HG02970 (cell line): ENCODE results near the gene AKAP17A.

ENCODE experiments used
- ATAC-seq: cut with Tn5 transposase; IDR thresholded peaks from one replicate; pipeline ENCODE4 v1.9.1; 2021; ENCODE audit warnings: mild to moderate bottlenecking, moderate library complexity, moderate number of reproducible peaks; ENCODE audit not compliant: unreplicated experiment, low FRiP score

The AKAP17A gene

GRCh38 chrX:1581132-1581531 lies 10.3 kb upstream of the AKAP17A start:
- ATAC-seq, result no peak

- ATAC-seq, result no peak
These were observed 8.5 kb upstream of the AKAP17A start for GRCh38 chrX:1582686-1583437.

GRCh38 chrX:1584237-1585011 lies 7.0 kb upstream of the AKAP17A start:
- ATAC-seq, result no peak

- ATAC-seq, result no peak
These were observed 4.2 kb upstream of the AKAP17A start for GRCh38 chrX:1587161-1587560.

GRCh38 chrX:1589356-1590130 lies 1.9 kb upstream of the AKAP17A start:
- ATAC-seq, result no peak

GRCh38 chrX:1591863-1592469 lies 562 bp downstream of the AKAP17A start:
- ATAC-seq, result no peak

GRCh38 chrX:1592470-1593142 lies 1.2 kb downstream of the AKAP17A start:
- no peak for ATAC-seq

- no peak for ATAC-seq
These were observed 2.2 kb downstream of the AKAP17A start for GRCh38 chrX:1593286-1594271.

- no peak for ATAC-seq
These were observed 4.3 kb downstream of the AKAP17A start for GRCh38 chrX:1595711-1596060.

- ATAC-seq, result no peak
These were observed 5.4 kb downstream of the AKAP17A start for GRCh38 chrX:1596676-1597344.

- ATAC-seq, result no peak
These were observed 6.1 kb downstream of the AKAP17A start for GRCh38 chrX:1597345-1598020.

GRCh38 chrX:1598021-1598875 lies 6.8 kb downstream of the AKAP17A start:
- ATAC-seq, result no peak

GRCh38 chrX:1598876-1599790 lies 7.7 kb downstream of the AKAP17A start:
- ATAC-seq, result no peak

GRCh38 chrX:1599791-1600405 lies 8.5 kb downstream of the AKAP17A start:
- ATAC-seq, result no peak

- no peak for ATAC-seq
These were observed 9.1 kb downstream of the AKAP17A start for GRCh38 chrX:1600406-1601050.
